Endothelial cell of umbilical vein (primary cell): Measurements from ENCODE around the gene RANBP1. TPM values are rescaled to one million over a fixed set of nuclear protein-coding genes. Genes with fewer than 3 reads are reported as not detected.

Source experiments
- BruUV-seq: library from RNA; stranded (reverse); fragments of 400-500 nt; replicated peaks from 2 replicates; lab custom pipeline; 2021; lab: Mats Ljungman, UMichigan
- CTCF ChIA-PET: fragments of 300-600, 350-600 bp; sonication (Branson Sonifier 250); formaldehyde crosslinking; loops from one replicate; lab custom pipeline; 2021; ENCODE audit warnings: antibody characterized with exemption, inconsistent platforms; lab: Charles Lee
- POLR2A ChIA-PET: fragments of 300-600, 350-600 bp; sonication (Branson Sonifier 250); formaldehyde crosslinking; loops from one replicate; lab custom pipeline; 2021; ENCODE audit warnings: antibody characterized with exemption, inconsistent platforms; lab: Charles Lee
- DNase-seq: peaks from one replicate; pipeline ENCODE4 v3.0.0-alpha.2; 2011; ENCODE audit warnings: low read depth, low spot score
- FAIRE-seq: peaks from 2 replicates; lab custom pipeline; 2011; peaks lifted over from hg19 to GRCh38; lab: Jason Lieb, UNC
- H2AFZ ChIP-seq: 2 replicates; pipeline ENCODE4 v1.6.0; 2012; ENCODE audit warnings: low read depth, low read length, control low read depth, inconsistent platforms
- H3K27ac ChIP-seq: 2 replicates; pipeline ENCODE4 v1.5.1; 2011; ENCODE audit warnings: low read depth, mild to moderate bottlenecking, control low read depth, low read length, moderate library complexity; ENCODE audit not compliant: insufficient read depth
- H3K27me3 ChIP-seq, 2 experiments: 2 replicates each; pipeline versions ENCODE4 v1.6.0 to v1.6.1; 2011; ENCODE audit warnings: low read length in 2 of 2, mixed read lengths in 1 of 2; ENCODE audit not compliant: control insufficient read depth in 2 of 2, insufficient read depth in 2 of 2
- H3K36me3 ChIP-seq, 2 experiments: 2 replicates in 1 of 2; 3 replicates in 1 of 2; pipeline ENCODE4 v1.5.1; 2011; ENCODE audit warnings: low read length in 2 of 2, mild to moderate bottlenecking in 1 of 2, moderate library complexity in 1 of 2; ENCODE audit not compliant: control insufficient read depth in 2 of 2, insufficient read depth in 2 of 2; ENCODE audit errors: extremely low read depth in 1 of 2
- H3K4me1 ChIP-seq: 3 replicates; pipeline ENCODE4 v1.5.1; 2011; ENCODE audit warnings: mild to moderate bottlenecking, low read length; ENCODE audit not compliant: control insufficient read depth, insufficient read depth; ENCODE audit errors: extremely low read depth
- H3K4me2 ChIP-seq: 2 replicates; pipeline ENCODE4 v1.6.1; 2011; ENCODE audit warnings: low read length, control low read depth, mixed read lengths; ENCODE audit not compliant: insufficient read depth
- H3K4me3 ChIP-seq, 3 experiments: fragments of 200-600 bp in 1 of 3; sonication (generic), shearing (Covaris generic) in 1 of 3; replicated peaks in 1 of 3; 2 replicates each; pipeline ENCODE4 v1.5.1; 2011 to 2016; ENCODE audit warnings: control low read depth in 3 of 3, low read length in 3 of 3, mild to moderate bottlenecking in 2 of 3, inconsistent platforms in 1 of 3, low read depth in 1 of 3, moderate library complexity in 1 of 3; ENCODE audit not compliant: insufficient read depth in 1 of 3
- H3K79me2 ChIP-seq: 2 replicates; pipeline ENCODE4 v1.6.0; 2012; ENCODE audit warnings: low read length, inconsistent platforms; ENCODE audit not compliant: control insufficient read depth, insufficient read depth
- H3K9ac ChIP-seq: replicated peaks from 2 replicates; pipeline ENCODE3; 2011; ENCODE audit warnings: low read length, control low read depth; ENCODE audit not compliant: insufficient read depth; ENCODE audit errors: extremely low read depth
- H3K9me1 ChIP-seq: replicated peaks from 3 replicates; pipeline ENCODE4 v1.6.0; 2011; ENCODE audit warnings: mild to moderate bottlenecking, low read length; ENCODE audit not compliant: control insufficient read depth, insufficient read depth; ENCODE audit errors: extremely low read depth
- H3K9me3 ChIP-seq: replicated peaks from 2 replicates; pipeline ENCODE4 v1.5.1; 2012; ENCODE audit warnings: low read length, inconsistent platforms; ENCODE audit not compliant: control insufficient read depth, insufficient read depth
- H4K20me1 ChIP-seq: replicated peaks from 2 replicates; pipeline ENCODE3; 2011; ENCODE audit warnings: mild to moderate bottlenecking, low read length; ENCODE audit not compliant: control insufficient read depth, insufficient read depth; ENCODE audit errors: extremely low read depth
- CTCF ChIP-seq, 2 donors: IDR thresholded peaks; 1 replicate in 1 of 2; 2 replicates in 1 of 2; pipeline ENCODE4 v1.5.1; 2011; ENCODE audit warnings: low read length in 2 of 2, mild to moderate bottlenecking in 2 of 2, moderate library complexity in 2 of 2, control low read depth in 1 of 2, inconsistent platforms in 1 of 2, low read depth in 1 of 2; ENCODE audit not compliant: insufficient read depth in 1 of 2; ENCODE audit errors: extremely low read depth in 1 of 2
- EZH2 ChIP-seq: IDR thresholded peaks from 2 replicates; pipeline ENCODE4 v1.6.1; 2012; ENCODE audit warnings: borderline replicate concordance, low read depth, mild to moderate bottlenecking, moderate library complexity, low read length, inconsistent platforms; ENCODE audit not compliant: severe bottlenecking
- FOS ChIP-seq: IDR thresholded peaks from 2 replicates; pipeline ENCODE4 v1.6.1; 2011; ENCODE audit warnings: mild to moderate bottlenecking, low read length, moderate library complexity, borderline replicate concordance; ENCODE audit not compliant: insufficient read depth
- GATA2 ChIP-seq: IDR thresholded peaks from 2 replicates; pipeline ENCODE4 v1.7.0; 2011; ENCODE audit warnings: low read depth, mild to moderate bottlenecking, moderate library complexity, mixed read lengths, low read length; ENCODE audit not compliant: insufficient read length, insufficient read depth
- JUN ChIP-seq: IDR thresholded peaks from 2 replicates; pipeline ENCODE4 v1.6.1; 2011; ENCODE audit warnings: borderline replicate concordance, low read depth; ENCODE audit not compliant: insufficient read length, insufficient read depth
- MAX ChIP-seq: IDR thresholded peaks from 2 replicates; pipeline ENCODE4 v1.6.1; 2011; ENCODE audit not compliant: insufficient read depth, insufficient read length
- MYC ChIP-seq: IDR thresholded peaks from one replicate; pipeline ENCODE4 v1.6.1; 2011; ENCODE audit warnings: mild to moderate bottlenecking, low read depth, low read length
- POLR2A ChIP-seq: IDR thresholded peaks from 2 replicates; pipeline ENCODE4 v1.6.1; 2012; ENCODE audit warnings: low read depth, mild to moderate bottlenecking, control low read depth, low read length
- POLR2AphosphoS5 ChIP-seq: IDR thresholded peaks from 2 replicates; pipeline ENCODE4 v1.6.1; 2012; ENCODE audit warnings: low read depth, mild to moderate bottlenecking, control low read depth, low read length, moderate library complexity; ENCODE audit not compliant: insufficient read depth
- dilution Hi-C: fragments of 300-500 bp; cut with MboI; formaldehyde crosslinking; loops from one replicate; pipeline ENCODE4 v1.15.0; 2019; ENCODE audit warnings: low sequenced_read_pairs; ENCODE audit not compliant: extremely low pct_ligation_motif_present
- intact Hi-C: fragments of 100-400 bp; cut with micrococcal nuclease; formaldehyde crosslinking; loops from one replicate; pipeline ENCODE4 v1.10.0; 2022
- polyA plus RNA-seq, 4 experiments: library from polyadenylated mRNA; depleted of rRNA in 3 of 4; stranded (reverse) in 3 of 4; unstranded in 1 of 4; fragments of >200 nt; gene quantifications; 2 replicates each; pipeline versions ENCODE4 v1.2.1 to v1.2.3, GENCODE V29; 2011 to 2012; ENCODE audit warnings: missing spikeins in 1 of 4
- total RNA-seq: library from RNA; stranded (reverse); gene quantifications from 2 replicates; pipeline ENCODE4 v1.2.3, GENCODE V29; 2021

Gene RANBP1
- total and polyA plus RNA-seq, 2 donors (not counting 3 experiments of a cell fraction or from before 2014, with no cell fraction given), result 228 to 247 TPM

- Histone ChIP-seq H3K9ac (no peak overlapping the region), H3K36me3 (peaks cover 0 to 6% of the 10 kb centered on the region in 2 experiments), H3K4me1 (peaks cover under 1% of the 10 kb centered on the region), H3K27ac (no peak overlapping the region), H3K4me3 (no peak overlapping the region), H3K79me2 (no peaks in the 10 kb centered on the region), H2AFZ (no peak overlapping the region), H4K20me1 (no peaks in the 10 kb centered on the region), H3K9me1 (no peaks in the 10 kb centered on the region), H3K27me3 (no peaks in the 10 kb centered on the region), H3K9me3 (no peaks in the 10 kb centered on the region), H3K4me2 (no peak overlapping the region)
- POLR2A ChIA-PET, result no interaction called here
- BruUV-seq, result no TSS peak
- CTCF ChIA-PET, result no interaction called here
- intact Hi-C loops, result no loop called here
- dilution Hi-C loops, result no loop called here
- TF ChIP-seq EZH2, result no peak
- no peak for TF ChIP-seq CTCF (IDR thresholded peaks at IDR 0.05; ENCODE audit: extremely low read depth in 1 of 2, insufficient read depth in 1 of 2, low read depth in 1 of 2, low read length in 2 of 2)
- TF ChIP-seq POLR2AphosphoS5, result no peak
- TF ChIP-seq JUN, result no peak
- no peak for TF ChIP-seq MYC
- TF ChIP-seq POLR2A, result no peak
- no peak for TF ChIP-seq GATA2
- TF ChIP-seq FOS, result no peak
- TF ChIP-seq MAX, result no peak
- DNase-seq (no peak), FAIRE-seq (no peak)
Observed at GRCh38 chr22:20149257-20150250, 33.6 kb downstream of the RANBP1 start.
